GM23338 (cell line): ENCODE results near the gene KIRREL3. TPM values are rescaled to one million over a fixed set of nuclear protein-coding genes. Genes with fewer than 3 reads are reported as not detected.

ENCODE experiments used
- ATAC-seq: fragments of 200-7000 bp; cut with Tn5 transposase; 3 replicates; pipeline ENCODE4 v1.9.1; 2020
- DNase-seq: peaks from one replicate; pipeline ENCODE4 v3.0.0-alpha.2; 2015; ENCODE audit warnings: low spot score
- H2AFZ ChIP-seq: fragments of 200-600 bp; sonication (generic); 2 replicates; pipeline ENCODE4 v1.8.0; 2016; ENCODE audit warnings: antibody characterized with exemption, mild to moderate bottlenecking, moderate library complexity
- H3F3A ChIP-seq: fragments of 200-600 bp; sonication (generic); replicated peaks from 2 replicates; pipeline ENCODE4 v1.8.0; 2017; ENCODE audit warnings: antibody characterized with exemption, mixed run types, low read depth
- H3K27ac ChIP-seq: fragments of 200-600 bp; sonication (generic); 2 replicates; pipeline ENCODE4 v1.6.1; 2016; ENCODE audit warnings: low read depth
- H3K27me3 ChIP-seq: fragments of 200-600 bp; sonication (generic); 2 replicates; pipeline ENCODE4 v1.8.0; 2016; ENCODE audit warnings: mild to moderate bottlenecking, mixed run types, moderate library complexity; ENCODE audit not compliant: insufficient read depth
- H3K36me3 ChIP-seq: fragments of 200-600 bp; sonication (generic); 2 replicates; pipeline ENCODE4 v1.8.0; 2016; ENCODE audit warnings: mild to moderate bottlenecking; ENCODE audit not compliant: insufficient read depth
- H3K4me1 ChIP-seq: fragments of 200-600 bp; sonication (generic); 2 replicates; pipeline ENCODE4 v1.8.0; 2016; ENCODE audit warnings: mild to moderate bottlenecking, moderate library complexity; ENCODE audit not compliant: insufficient read depth
- H3K4me2 ChIP-seq: fragments of 200-600 bp; sonication (generic); 2 replicates; pipeline ENCODE4 v1.7.1; 2017; ENCODE audit warnings: mixed run types
- H3K4me3 ChIP-seq: fragments of 200-600 bp; sonication (generic); 2 replicates; pipeline ENCODE4 v1.6.1; 2016; ENCODE audit warnings: mixed run types
- H3K79me2 ChIP-seq: fragments of 200-600 bp; sonication (generic); replicated peaks from 2 replicates; pipeline ENCODE4 v1.8.0; 2017; ENCODE audit warnings: mild to moderate bottlenecking; ENCODE audit not compliant: insufficient read depth
- H3K9me2 ChIP-seq: fragments of 200-600 bp; sonication (generic); 2 replicates; pipeline ENCODE4 v1.8.0; 2017; ENCODE audit not compliant: insufficient read depth
- H4K20me1 ChIP-seq: fragments of 200-600 bp; sonication (generic); replicated peaks from 2 replicates; pipeline ENCODE4 v1.8.0; 2017; ENCODE audit warnings: mild to moderate bottlenecking; ENCODE audit not compliant: insufficient read depth
- H3K27ac Mint-ChIP-seq: 2 replicates; pipeline ENCODE4 v1.8.0; 2020; ENCODE audit warnings: inconsistent platforms, mild to moderate bottlenecking, moderate library complexity, mixed read lengths
- H3K27me3 Mint-ChIP-seq: 3 replicates; pipeline ENCODE4 v1.8.0; 2022; ENCODE audit warnings: low read depth, mild to moderate bottlenecking, moderate library complexity, mixed read lengths, inconsistent platforms; ENCODE audit not compliant: insufficient read depth, poor library complexity
- H3K36me3 Mint-ChIP-seq: 3 replicates; pipeline ENCODE4 v1.8.0; 2021; ENCODE audit warnings: low read depth, mild to moderate bottlenecking, inconsistent platforms, moderate library complexity, mixed read lengths
- H3K4me1 Mint-ChIP-seq: 3 replicates; pipeline ENCODE4 v1.8.0; 2020; ENCODE audit warnings: mild to moderate bottlenecking, inconsistent platforms, mixed read lengths
- H3K4me3 Mint-ChIP-seq: 3 replicates; pipeline ENCODE4 v1.8.0; 2021; ENCODE audit warnings: moderate library complexity, mild to moderate bottlenecking, inconsistent platforms, mixed read lengths
- H3K9me3 Mint-ChIP-seq: 3 replicates; pipeline ENCODE4 v1.8.0; 2020; ENCODE audit warnings: moderate library complexity, mild to moderate bottlenecking, inconsistent platforms, mixed read lengths
- EZH2 ChIP-seq: fragments of 200-600 bp; sonication (generic); IDR thresholded peaks from one replicate; pipeline ENCODE4 v1.8.0; 2017; ENCODE audit warnings: antibody characterized with exemption, mild to moderate bottlenecking, low read depth; ENCODE audit not compliant: unreplicated experiment
- EZH2phosphoT487 ChIP-seq: fragments of 200-600 bp; sonication (generic); IDR thresholded peaks from one replicate; pipeline ENCODE4 v1.8.1; 2018; ENCODE audit warnings: antibody characterized with exemption; ENCODE audit not compliant: unreplicated experiment
- NANOG ChIP-seq: IDR thresholded peaks from 2 replicates; pipeline ENCODE4 v1.6.1; 2016; ENCODE audit warnings: antibody characterized with exemption, borderline replicate concordance
- POLR2AphosphoS5 ChIP-seq: IDR thresholded peaks from 2 replicates; pipeline ENCODE4 v1.6.1; 2016; ENCODE audit warnings: antibody characterized with exemption, low read depth
- STAT1 ChIP-seq: IDR thresholded peaks from one replicate; pipeline ENCODE4 v1.6.1; 2016; ENCODE audit warnings: antibody characterized with exemption; ENCODE audit not compliant: unreplicated experiment
- ZNF114 ChIP-seq: fragments of 250-450 bp; sonication (Bioruptor Pico); IDR thresholded peaks from 2 replicates; pipeline ENCODE4 v1.5.0; 2020; ENCODE audit warnings: mild to moderate bottlenecking, moderate library complexity
- ZNF331 ChIP-seq: fragments of 250-450 bp; sonication (Bioruptor Pico); IDR thresholded peaks from 2 replicates; pipeline ENCODE4 v1.5.0; 2020; ENCODE audit warnings: low read depth, mild to moderate bottlenecking, moderate library complexity
- polyA plus RNA-seq: library from polyadenylated mRNA; unstranded; fragments of >200 nt; fragmentation: Nextera tagmentation; extraction: Ambion mirVana; gene quantifications from 2 replicates; pipeline ENCODE4 v1.2.1, GENCODE V29; 2016
- total RNA-seq: library from RNA; depleted of rRNA; stranded (reverse); fragments of >200 nt; shearing (Covaris generic); gene quantifications from 2 replicates; pipeline ENCODE4 v1.2.3, GENCODE V29; 2014
- TF ChIP-seq, protein P1 (sequence below), 2 experiments: fragments of 200-600 bp in 1 of 2; sonication (generic) in 1 of 2; conservative IDR thresholded peaks; 2 replicates each; pipeline versions ENCODE4 v1.5.1 to v1.6.1; 2016 to 2017; ENCODE audit warnings: antibody characterized with exemption in 2 of 2, low read depth in 2 of 2, mild to moderate bottlenecking in 2 of 2, moderate library complexity in 1 of 2
- TF ChIP-seq, protein P2 (sequence below): IDR thresholded peaks from one replicate; pipeline ENCODE4 v1.6.1; 2018; ENCODE audit warnings: antibody characterized with exemption; ENCODE audit not compliant: unreplicated experiment

The KIRREL3 gene
- total and polyA plus RNA-seq, 2 experiments from 2014 or later, result 0.13 to 1.5 TPM

DNA sequence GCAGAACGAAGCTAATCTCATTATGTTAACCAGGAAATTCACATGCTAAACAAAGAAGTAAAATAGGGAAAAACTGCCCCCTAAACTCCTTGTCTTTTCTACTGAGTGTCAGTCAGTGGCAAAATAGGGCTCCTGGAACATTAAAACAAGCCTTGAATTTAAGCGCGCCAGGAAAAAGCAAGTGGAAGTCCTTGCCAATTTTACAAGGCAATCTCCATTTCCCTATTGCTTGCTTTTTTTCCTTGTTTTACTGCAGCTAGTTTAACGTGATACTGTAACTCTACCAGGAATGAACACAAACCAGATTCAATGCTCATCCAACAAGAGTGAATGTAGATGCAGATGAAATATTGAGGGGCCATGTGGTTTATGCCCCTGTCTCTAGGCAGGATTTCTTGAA lies 28.1 kb upstream of the KIRREL3 start:
- no peaks in the 10 kb centered on the region for H3K4me1 ChIP-seq
- Mint-ChIP-seq H3K4me1 (peaks cover 3% of the 10 kb centered on the region; the same call in 2 of the 3 replicates), H3K36me3 (no peaks in the 10 kb centered on the region), H3K27ac (no peak overlapping the region), H3K4me3 (no peak overlapping the region), H3K9me3 (no peaks in the 10 kb centered on the region), H3K27me3 (no peaks in the 10 kb centered on the region)
- no peaks in the 10 kb centered on the region for H3K36me3 ChIP-seq
- DNase-seq (no peak), ATAC-seq (no peak)
- no peaks in the 10 kb centered on the region for H3K27me3 ChIP-seq
- no peak for TF ChIP-seq NANOG
- TF ChIP-seq EZH2, result no peak
- TF ChIP-seq ZNF331 (CRISPR knock-in tag), result no peak
- TF ChIP-seq ZNF114 (CRISPR knock-in tag), result no peak
- TF ChIP-seq EZH2phosphoT487, result no peak
- TF ChIP-seq, protein P1, sequence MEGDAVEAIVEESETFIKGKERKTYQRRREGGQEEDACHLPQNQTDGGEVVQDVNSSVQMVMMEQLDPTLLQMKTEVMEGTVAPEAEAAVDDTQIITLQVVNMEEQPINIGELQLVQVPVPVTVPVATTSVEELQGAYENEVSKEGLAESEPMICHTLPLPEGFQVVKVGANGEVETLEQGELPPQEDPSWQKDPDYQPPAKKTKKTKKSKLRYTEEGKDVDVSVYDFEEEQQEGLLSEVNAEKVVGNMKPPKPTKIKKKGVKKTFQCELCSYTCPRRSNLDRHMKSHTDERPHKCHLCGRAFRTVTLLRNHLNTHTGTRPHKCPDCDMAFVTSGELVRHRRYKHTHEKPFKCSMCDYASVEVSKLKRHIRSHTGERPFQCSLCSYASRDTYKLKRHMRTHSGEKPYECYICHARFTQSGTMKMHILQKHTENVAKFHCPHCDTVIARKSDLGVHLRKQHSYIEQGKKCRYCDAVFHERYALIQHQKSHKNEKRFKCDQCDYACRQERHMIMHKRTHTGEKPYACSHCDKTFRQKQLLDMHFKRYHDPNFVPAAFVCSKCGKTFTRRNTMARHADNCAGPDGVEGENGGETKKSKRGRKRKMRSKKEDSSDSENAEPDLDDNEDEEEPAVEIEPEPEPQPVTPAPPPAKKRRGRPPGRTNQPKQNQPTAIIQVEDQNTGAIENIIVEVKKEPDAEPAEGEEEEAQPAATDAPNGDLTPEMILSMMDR (conservative IDR thresholded peaks at IDR 0.05; ENCODE audit: low read depth in 2 of 2), result no peak
- no peak for TF ChIP-seq POLR2AphosphoS5
- peak overlapping the region; percentile 56; the same call in 1 of the 2 replicates for H2AFZ ChIP-seq
- no peaks in the 10 kb centered on the region for H4K20me1 ChIP-seq
- H3K27ac ChIP-seq, result no peak overlapping the region
- no peaks in the 10 kb centered on the region for H3K79me2 ChIP-seq
- H3K4me2 ChIP-seq, result no peak overlapping the region
- H3F3A ChIP-seq, result no peaks in the 10 kb centered on the region
- no peak overlapping the region for H3K4me3 ChIP-seq
- no peaks in the 10 kb centered on the region for H3K9me2 ChIP-seq

DNA sequence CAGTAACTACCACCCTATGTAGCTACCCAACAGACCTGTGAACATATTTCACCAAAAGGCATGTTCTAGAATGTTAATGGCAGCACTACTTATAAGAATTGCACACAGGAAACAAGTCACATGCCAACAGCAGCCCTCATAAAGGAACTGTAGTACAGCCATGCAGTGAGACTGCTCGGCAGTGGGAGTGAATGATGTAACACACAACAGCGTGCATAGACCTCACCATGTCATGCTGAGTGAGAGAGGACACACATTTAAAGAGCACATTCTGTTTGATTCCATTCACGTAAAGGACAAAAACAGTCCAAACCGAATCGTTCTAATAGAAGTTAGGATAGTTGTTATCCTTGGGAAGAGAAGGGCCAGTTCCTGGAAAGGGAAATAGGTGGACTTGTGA lies 27.2 kb upstream of the KIRREL3 start:
- Mint-ChIP-seq H3K9me3 (no peaks in the 10 kb centered on the region), H3K27ac (no peak overlapping the region; the same call in 1 of the 2 replicates), H3K27me3 (no peaks in the 10 kb centered on the region), H3K36me3 (no peaks in the 10 kb centered on the region), H3K4me1 (peaks cover 3% of the 10 kb centered on the region; the same call in 2 of the 3 replicates), H3K4me3 (no peak overlapping the region)
- H3K27ac ChIP-seq, result no peak overlapping the region
- H3K4me2 ChIP-seq, result no peak overlapping the region
- TF ChIP-seq STAT1 (no peak), EZH2phosphoT487 (no peak), POLR2AphosphoS5 (no peak), EZH2 (no peak), NANOG (no peak), ZNF114 (CRISPR knock-in tag) (no peak)
- TF ChIP-seq, protein P2, sequence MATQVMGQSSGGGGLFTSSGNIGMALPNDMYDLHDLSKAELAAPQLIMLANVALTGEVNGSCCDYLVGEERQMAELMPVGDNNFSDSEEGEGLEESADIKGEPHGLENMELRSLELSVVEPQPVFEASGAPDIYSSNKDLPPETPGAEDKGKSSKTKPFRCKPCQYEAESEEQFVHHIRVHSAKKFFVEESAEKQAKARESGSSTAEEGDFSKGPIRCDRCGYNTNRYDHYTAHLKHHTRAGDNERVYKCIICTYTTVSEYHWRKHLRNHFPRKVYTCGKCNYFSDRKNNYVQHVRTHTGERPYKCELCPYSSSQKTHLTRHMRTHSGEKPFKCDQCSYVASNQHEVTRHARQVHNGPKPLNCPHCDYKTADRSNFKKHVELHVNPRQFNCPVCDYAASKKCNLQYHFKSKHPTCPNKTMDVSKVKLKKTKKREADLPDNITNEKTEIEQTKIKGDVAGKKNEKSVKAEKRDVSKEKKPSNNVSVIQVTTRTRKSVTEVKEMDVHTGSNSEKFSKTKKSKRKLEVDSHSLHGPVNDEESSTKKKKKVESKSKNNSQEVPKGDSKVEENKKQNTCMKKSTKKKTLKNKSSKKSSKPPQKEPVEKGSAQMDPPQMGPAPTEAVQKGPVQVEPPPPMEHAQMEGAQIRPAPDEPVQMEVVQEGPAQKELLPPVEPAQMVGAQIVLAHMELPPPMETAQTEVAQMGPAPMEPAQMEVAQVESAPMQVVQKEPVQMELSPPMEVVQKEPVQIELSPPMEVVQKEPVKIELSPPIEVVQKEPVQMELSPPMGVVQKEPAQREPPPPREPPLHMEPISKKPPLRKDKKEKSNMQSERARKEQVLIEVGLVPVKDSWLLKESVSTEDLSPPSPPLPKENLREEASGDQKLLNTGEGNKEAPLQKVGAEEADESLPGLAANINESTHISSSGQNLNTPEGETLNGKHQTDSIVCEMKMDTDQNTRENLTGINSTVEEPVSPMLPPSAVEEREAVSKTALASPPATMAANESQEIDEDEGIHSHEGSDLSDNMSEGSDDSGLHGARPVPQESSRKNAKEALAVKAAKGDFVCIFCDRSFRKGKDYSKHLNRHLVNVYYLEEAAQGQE, result no peak
- TF ChIP-seq, protein P1 (conservative IDR thresholded peaks at IDR 0.05; ENCODE audit: low read depth in 2 of 2), result no peak
- no peaks in the 10 kb centered on the region for H3K36me3 ChIP-seq
- no peak for ATAC-seq
- H3K4me1 ChIP-seq, result no peaks in the 10 kb centered on the region
- DNase-seq, result no peak
- H4K20me1 ChIP-seq, result no peaks in the 10 kb centered on the region
- no peak overlapping the region for H3K4me3 ChIP-seq
- H3K9me2 ChIP-seq, result no peaks in the 10 kb centered on the region
- H3K79me2 ChIP-seq, result no peaks in the 10 kb centered on the region
- peak overlapping the region; percentile 52; the same call in 1 of the 2 replicates for H2AFZ ChIP-seq
- no peaks in the 10 kb centered on the region for H3F3A ChIP-seq
- no peaks in the 10 kb centered on the region for H3K27me3 ChIP-seq
